HG03280 (cell line): ENCODE results near the gene UNC13A.
"Not testable (repeated sequence)": the region's sequence is repeated elsewhere in the genome, so short reads cannot be mapped to it uniquely, and the experiment has no call there.

Source experiments
- ATAC-seq: cut with Tn5 transposase; IDR thresholded peaks from one replicate; pipeline ENCODE4 v1.9.1; 2021; ENCODE audit warnings: mild to moderate bottlenecking, moderate library complexity; ENCODE audit not compliant: unreplicated experiment

The UNC13A gene

GRCh38 chr19:17576758-17577456 lies 111.2 kb downstream of the UNC13A start:
- no peak for ATAC-seq

- ATAC-seq = no peak
Observed at GRCh38 chr19:17575871-17576757, 112.0 kb downstream of the UNC13A start.

GRCh38 chr19:17572638-17573037 lies 115.5 kb downstream of the UNC13A start:
- ATAC-seq = no peak

- no peak for ATAC-seq
Observed at GRCh38 chr19:17570791-17571190, 117.4 kb downstream of the UNC13A start.

GRCh38 chr19:17570291-17570690 lies 117.9 kb downstream of the UNC13A start:
- ATAC-seq = not testable (repeated sequence)

- ATAC-seq = no peak
Observed at GRCh38 chr19:17567940-17568339, 120.2 kb downstream of the UNC13A start.

- ATAC-seq = no peak
Observed at GRCh38 chr19:17565611-17566010, 122.5 kb downstream of the UNC13A start.

- ATAC-seq = no peak
Observed at GRCh38 chr19:17564781-17565180, 123.4 kb downstream of the UNC13A start.

- no peak for ATAC-seq
Observed at GRCh38 chr19:17562561-17562960, 125.6 kb downstream of the UNC13A start.

- no peak for ATAC-seq
Observed at GRCh38 chr19:17562097-17562496, 126.1 kb downstream of the UNC13A start.

- no peak for ATAC-seq
Observed at GRCh38 chr19:17560205-17560595, 128.0 kb downstream of the UNC13A start.

- ATAC-seq = no peak
Observed at GRCh38 chr19:17557466-17557865, 130.7 kb downstream of the UNC13A start.

GRCh38 chr19:17556995-17557394 lies 131.2 kb downstream of the UNC13A start:
- ATAC-seq = no peak

- peak; percentile 32 for ATAC-seq
Observed at GRCh38 chr19:17555929-17556813, 132.0 kb downstream of the UNC13A start.

GRCh38 chr19:17555480-17555928 lies 132.7 kb downstream of the UNC13A start, which contains the start of gene COLGALT1:
Gene COLGALT1, plus strand, starts transcription at chr19:17555649. Its CDS starts 65 bp downstream, at chr19:17555714.
- ATAC-seq = peak; percentile 95

- ATAC-seq = no peak
Observed at GRCh38 chr19:17554968-17555479, 133.1 kb downstream of the UNC13A start.

- ATAC-seq = no peak
Observed at GRCh38 chr19:17553256-17553655, 134.9 kb downstream of the UNC13A start.

- ATAC-seq = not testable (repeated sequence)
Observed at GRCh38 chr19:17552735-17553134, 135.4 kb downstream of the UNC13A start.
